ENCODE measurements around the gene ANO4. TPM values are rescaled to one million over a fixed set of nuclear protein-coding genes. Genes with fewer than 3 reads are reported as not detected.

ANO4 gene
- total and polyA plus RNA-seq, 9 donors, result 1.8 to 13.1 (median 5.6) TPM

DNA sequence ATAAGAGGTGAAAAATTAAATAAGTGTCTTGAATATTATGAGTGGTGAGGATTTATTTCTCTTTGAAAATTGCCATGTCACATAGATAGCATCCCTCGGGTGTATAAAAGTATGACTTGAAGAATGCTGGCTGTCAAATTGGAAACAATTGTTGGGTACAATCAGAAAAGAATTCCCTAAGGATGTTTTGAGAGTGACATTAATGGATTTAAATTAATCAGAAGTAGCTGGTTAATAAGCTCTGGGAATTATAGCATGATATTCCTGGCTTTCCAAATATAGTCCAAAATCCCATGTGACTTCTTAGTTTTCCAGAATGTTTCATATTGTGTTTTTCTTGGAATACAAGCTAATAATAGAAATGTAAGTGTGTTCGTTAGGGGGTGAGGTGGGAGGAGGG lies 196.5 kb downstream of the ANO4 start:
- no peaks in the 10 kb centered on the region for H3K27me3 ChIP-seq
- no peaks in the 10 kb centered on the region for H3K9me3 ChIP-seq
- intact Hi-C loops (cut with DNase I), result no loop called here
- H3K4me1 ChIP-seq (ENCODE audit: insufficient read depth), result peaks cover 8% of the 10 kb centered on the region
- WGBS, 3 donors, result 24 to 41% (median 29%) methylated on average over 2 of the region's 2 CpGs
- no peak overlapping the region for H3K4me3 ChIP-seq
- H3K36me3 ChIP-seq, result no peaks in the 10 kb centered on the region
- DNase-seq, result no peak
- H3K27ac ChIP-seq, result no peak overlapping the region
- no peak for TF ChIP-seq POLR2A (IDR thresholded peaks at IDR 0.05)
- TF ChIP-seq CTCF (IDR thresholded peaks at IDR 0.05), result no peak
- TF ChIP-seq EP300 (IDR thresholded peaks at IDR 0.05), result no peak

DNA sequence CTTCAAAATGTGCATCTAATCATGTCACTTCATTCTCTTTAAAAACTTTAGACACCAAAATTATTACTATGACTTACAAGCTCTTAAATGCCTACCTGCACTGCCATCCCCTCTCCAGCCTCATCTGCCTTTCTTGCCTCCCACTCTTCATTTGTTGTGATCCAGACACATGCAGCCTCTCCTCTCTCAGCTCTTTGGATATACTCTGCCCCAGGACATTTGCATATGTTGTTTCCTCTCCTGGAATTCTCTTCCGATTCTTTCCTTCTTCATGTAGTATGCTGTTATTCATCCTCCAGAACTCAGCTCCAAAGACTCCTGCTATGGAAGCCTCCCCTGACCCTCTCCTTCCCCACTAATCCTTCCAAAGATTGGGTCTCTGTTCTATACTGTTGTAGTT lies 197.6 kb downstream of the ANO4 start:
- DNase-seq, result no peak
- WGBS, 3 donors, result 97 to 100% (median 97%) methylated on average over 1 of the region's 1 CpG
- intact Hi-C loops (cut with DNase I), result no loop called here
- Histone ChIP-seq H3K4me1 (ENCODE audit: insufficient read depth) (peaks cover 5% of the 10 kb centered on the region), H3K9me3 (no peaks in the 10 kb centered on the region), H3K4me3 (no peak overlapping the region), H3K27ac (no peak overlapping the region), H3K36me3 (no peaks in the 10 kb centered on the region), H3K27me3 (no peaks in the 10 kb centered on the region)
- TF ChIP-seq EP300 (IDR thresholded peaks at IDR 0.05), result no peak
- TF ChIP-seq CTCF (IDR thresholded peaks at IDR 0.05), result no peak
- TF ChIP-seq POLR2A (IDR thresholded peaks at IDR 0.05), result no peak

GRCh38 chr12:100993916-100994450 lies 199.4 kb downstream of the ANO4 start:
- intact Hi-C loops (cut with DNase I), result no loop called here
- no peaks in the 10 kb centered on the region for H3K27me3 ChIP-seq
- no peak for TF ChIP-seq EP300 (IDR thresholded peaks at IDR 0.05)
- TF ChIP-seq CTCF (IDR thresholded peaks at IDR 0.05), result no peak
- TF ChIP-seq POLR2A (IDR thresholded peaks at IDR 0.05), result no peak
- no peaks in the 10 kb centered on the region for H3K36me3 ChIP-seq
- H3K27ac ChIP-seq, result no peak overlapping the region
- DNase-seq, result no peak
- H3K4me1 ChIP-seq (ENCODE audit: insufficient read depth), result no peaks in the 10 kb centered on the region
- WGBS, 3 donors, result 93 to 100% (median 97%) methylated on average over 2 of the region's 2 CpGs
- H3K4me3 ChIP-seq, result no peak overlapping the region
- H3K9me3 ChIP-seq, result no peaks in the 10 kb centered on the region

- intact Hi-C loops (cut with DNase I), result no loop called here
- no peak for DNase-seq
- Histone ChIP-seq H3K4me1 (ENCODE audit: insufficient read depth) (no peaks in the 10 kb centered on the region), H3K27ac (no peak overlapping the region), H3K27me3 (no peaks in the 10 kb centered on the region), H3K36me3 (no peaks in the 10 kb centered on the region), H3K4me3 (no peak overlapping the region), H3K9me3 (no peaks in the 10 kb centered on the region)
- WGBS, 3 donors, result 63 to 70% (median 67%) methylated on average over 3 of the region's 3 CpGs
- TF ChIP-seq EP300 (IDR thresholded peaks at IDR 0.05) (no peak), POLR2A (IDR thresholded peaks at IDR 0.05) (no peak), CTCF (IDR thresholded peaks at IDR 0.05) (no peak)
Observed at GRCh38 chr12:100995201-100995600, 200.6 kb downstream of the ANO4 start.

Data from ovary (tissue), 9 donors.